ENCODE data around the gene MBP. TPM values are rescaled to one million over a fixed set of nuclear protein-coding genes. Genes with fewer than 3 reads are reported as not detected.
"Not testable (repeated sequence)": the region's sequence is repeated elsewhere in the genome, so short reads cannot be mapped to it uniquely, and the experiment has no call there.

The MBP gene
- polyA plus RNA-seq, 4 donors, result 14.3 to 34.3 (median 23.0) TPM

GRCh38 chr18:76953583-76954233 lies 178.9 kb downstream of the MBP start:
- 57 to 79% (median 72%) methylated on average over 12 of the region's 12 CpGs for WGBS, 3 donors
- no peak for FAIRE-seq
- Histone ChIP-seq H3K9me3 (ENCODE audit: control insufficient read depth in 2 of 2, insufficient read depth in 1 of 2, low read depth in 1 of 2, low read length in 1 of 2) (no peaks in the 10 kb centered on the region), H3K4me3 (ENCODE audit: low read depth in 1 of 3, low read length in 3 of 3) (no peak overlapping the region), H3K27me3 (ENCODE audit: control insufficient read depth in 3 of 3, insufficient read depth in 3 of 3, low read length in 3 of 3) (no peaks in the 10 kb centered on the region), H3K27ac (ENCODE audit: low read depth in 1 of 3, low read length in 2 of 3) (no peak overlapping the region), H3K36me3 (ENCODE audit: control insufficient read depth in 3 of 3, insufficient read depth in 2 of 3, low read depth in 1 of 3, low read length in 3 of 3) (peaks cover 0 to 48% (median 2%) of the 10 kb centered on the region in 3 donors), H3K4me1 (ENCODE audit: control insufficient read depth in 3 of 3, insufficient read depth in 2 of 3, low read depth in 1 of 3, low read length in 2 of 3) (peaks cover 2 to 4% (median 3%) of the 10 kb centered on the region in 3 donors)
- DNase-seq, result no peak

GRCh38 chr18:76953156-76953555 lies 179.4 kb downstream of the MBP start:
- Histone ChIP-seq H3K27ac (ENCODE audit: low read depth in 1 of 3, low read length in 2 of 3) (no peak overlapping the region), H3K4me3 (ENCODE audit: low read depth in 1 of 3, low read length in 3 of 3) (no peak overlapping the region), H3K27me3 (ENCODE audit: control insufficient read depth in 3 of 3, insufficient read depth in 3 of 3, low read length in 3 of 3) (no peaks in the 10 kb centered on the region), H3K36me3 (ENCODE audit: control insufficient read depth in 3 of 3, insufficient read depth in 2 of 3, low read depth in 1 of 3, low read length in 3 of 3) (peaks cover 0 to 47% (median under 1%) of the 10 kb centered on the region in 3 donors), H3K9me3 (ENCODE audit: control insufficient read depth in 2 of 2, insufficient read depth in 1 of 2, low read depth in 1 of 2, low read length in 1 of 2) (no peaks in the 10 kb centered on the region), H3K4me1 (ENCODE audit: control insufficient read depth in 3 of 3, insufficient read depth in 2 of 3, low read depth in 1 of 3, low read length in 2 of 3) (peaks cover 2 to 4% (median 3%) of the 10 kb centered on the region in 3 donors)
- FAIRE-seq, result no peak
- 80 to 82% (median 82%) methylated on average over 6 of the region's 6 CpGs for WGBS, 3 donors
- no peak for DNase-seq

DNA sequence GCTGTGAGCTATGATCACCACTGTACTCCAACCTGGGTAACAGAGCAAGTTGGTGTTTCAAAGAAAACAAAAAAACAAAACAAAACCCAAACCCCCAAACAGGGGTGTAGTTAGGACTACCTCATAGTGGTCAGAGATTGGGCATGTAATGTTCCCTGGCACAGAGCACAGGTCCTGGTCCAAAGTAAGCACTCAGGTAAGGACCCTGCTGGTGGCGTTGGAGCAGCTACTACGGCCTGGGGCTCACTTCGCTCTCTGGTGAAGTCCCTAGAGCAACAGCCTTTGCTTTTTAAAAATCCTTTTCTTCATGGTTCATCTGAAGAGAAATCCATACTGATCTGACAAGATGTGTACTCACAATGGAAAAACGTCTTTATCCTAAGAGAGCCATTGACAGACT lies 179.8 kb downstream of the MBP start:
- WGBS, 3 donors, result 90 to 92% (median 92%) methylated on average over 4 of the region's 4 CpGs
- DNase-seq (no peak), FAIRE-seq (no peak)
- Histone ChIP-seq H3K4me3 (ENCODE audit: low read depth in 1 of 3, low read length in 3 of 3) (no peak overlapping the region), H3K27me3 (ENCODE audit: control insufficient read depth in 3 of 3, insufficient read depth in 3 of 3, low read length in 3 of 3) (no peaks in the 10 kb centered on the region), H3K27ac (ENCODE audit: low read depth in 1 of 3, low read length in 2 of 3) (no peak overlapping the region), H3K4me1 (ENCODE audit: control insufficient read depth in 3 of 3, insufficient read depth in 2 of 3, low read depth in 1 of 3, low read length in 2 of 3) (peaks cover 2 to 4% (median 3%) of the 10 kb centered on the region in 3 donors), H3K36me3 (ENCODE audit: control insufficient read depth in 3 of 3, insufficient read depth in 2 of 3, low read depth in 1 of 3, low read length in 3 of 3) (peaks cover 0 to 43% (median 0%) of the 10 kb centered on the region in 3 donors), H3K9me3 (ENCODE audit: control insufficient read depth in 2 of 2, insufficient read depth in 1 of 2, low read depth in 1 of 2, low read length in 1 of 2) (no peaks in the 10 kb centered on the region)

DNA sequence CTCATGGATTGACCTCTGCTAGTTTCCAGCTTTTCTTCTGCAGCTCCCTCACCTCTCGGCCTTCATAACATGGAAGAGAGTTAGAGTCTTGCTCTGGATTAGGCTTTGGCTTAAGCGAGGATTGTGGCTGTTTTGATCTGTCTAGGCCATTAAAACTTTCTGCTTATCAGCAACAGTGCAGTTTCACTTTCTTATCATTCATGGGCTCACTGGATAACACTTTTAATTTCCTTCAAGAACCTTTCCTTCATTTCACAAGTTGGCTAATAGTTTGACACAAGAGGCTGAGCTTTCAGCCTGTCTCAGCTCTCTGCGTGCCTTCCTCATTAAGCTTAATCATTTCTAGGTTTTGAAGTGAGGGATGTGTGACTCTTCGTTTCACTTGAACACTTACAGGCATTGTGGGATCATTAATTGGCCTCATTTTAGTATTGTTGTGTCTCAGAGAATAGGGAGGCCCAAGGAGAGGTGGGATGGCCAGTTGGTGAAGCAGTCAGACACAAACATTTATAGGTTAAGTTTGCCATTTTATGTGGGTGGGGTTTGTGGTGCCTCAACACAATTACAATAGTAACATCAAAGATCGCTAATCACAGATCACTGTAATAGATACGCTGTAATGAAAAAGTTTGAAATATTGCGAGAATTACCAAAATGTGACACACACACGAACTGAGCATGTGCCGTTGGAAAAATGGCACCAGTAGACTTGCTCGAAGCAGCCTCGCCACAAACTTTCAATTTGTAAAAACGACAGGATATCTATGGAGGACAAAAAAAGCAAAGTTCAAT lies 180.9 kb downstream of the MBP start:
- no peaks in the 10 kb centered on the region for H3K9me3 ChIP-seq (ENCODE audit: control insufficient read depth in 2 of 2, insufficient read depth in 1 of 2, low read depth in 1 of 2, low read length in 1 of 2)
- peaks cover 0 to 41% (median 2%) of the 10 kb centered on the region in 3 donors for H3K36me3 ChIP-seq (ENCODE audit: control insufficient read depth in 3 of 3, insufficient read depth in 2 of 3, low read depth in 1 of 3, low read length in 3 of 3)
- 67 to 81% (median 69%) methylated on average over 12 of the region's 12 CpGs for WGBS, 3 donors
- H3K27ac ChIP-seq (ENCODE audit: low read depth in 1 of 3, low read length in 2 of 3), result no peak overlapping the region
- DNase-seq, result peak; percentile 11 to 65
- H3K27me3 ChIP-seq (ENCODE audit: control insufficient read depth in 3 of 3, insufficient read depth in 3 of 3, low read length in 3 of 3), result no peaks in the 10 kb centered on the region
- H3K4me1 ChIP-seq (ENCODE audit: control insufficient read depth in 3 of 3, insufficient read depth in 2 of 3, low read depth in 1 of 3, low read length in 2 of 3), result peaks cover 0 to 4% (median 3%) of the 10 kb centered on the region in 3 donors
- H3K4me3 ChIP-seq (ENCODE audit: low read depth in 1 of 3, low read length in 3 of 3), result no peak overlapping the region
- no peak for FAIRE-seq

- no peak overlapping the region for H3K4me3 ChIP-seq (ENCODE audit: low read depth in 1 of 3, low read length in 3 of 3)
- DNase-seq (no peak), FAIRE-seq (no peak)
- H3K27ac ChIP-seq (ENCODE audit: low read depth in 1 of 3, low read length in 2 of 3), result no peak overlapping the region
- H3K27me3 ChIP-seq (ENCODE audit: control insufficient read depth in 3 of 3, insufficient read depth in 3 of 3, low read length in 3 of 3), result no peaks in the 10 kb centered on the region
- peaks cover 0 to 31% (median 2%) of the 10 kb centered on the region in 3 donors for H3K36me3 ChIP-seq (ENCODE audit: control insufficient read depth in 3 of 3, insufficient read depth in 2 of 3, low read depth in 1 of 3, low read length in 3 of 3)
- peaks cover 0 to 3% (median 1%) of the 10 kb centered on the region in 3 donors for H3K4me1 ChIP-seq (ENCODE audit: control insufficient read depth in 3 of 3, insufficient read depth in 2 of 3, low read depth in 1 of 3, low read length in 2 of 3)
- 82 to 91% (median 86%) methylated on average over 8 of the region's 8 CpGs for WGBS, 3 donors
- H3K9me3 ChIP-seq (ENCODE audit: control insufficient read depth in 2 of 2, insufficient read depth in 1 of 2, low read depth in 1 of 2, low read length in 1 of 2), result peaks cover 0 to 6% of the 10 kb centered on the region in 2 donors
Measured at GRCh38 chr18:76948345-76948744, 184.2 kb downstream of the MBP start.

DNA sequence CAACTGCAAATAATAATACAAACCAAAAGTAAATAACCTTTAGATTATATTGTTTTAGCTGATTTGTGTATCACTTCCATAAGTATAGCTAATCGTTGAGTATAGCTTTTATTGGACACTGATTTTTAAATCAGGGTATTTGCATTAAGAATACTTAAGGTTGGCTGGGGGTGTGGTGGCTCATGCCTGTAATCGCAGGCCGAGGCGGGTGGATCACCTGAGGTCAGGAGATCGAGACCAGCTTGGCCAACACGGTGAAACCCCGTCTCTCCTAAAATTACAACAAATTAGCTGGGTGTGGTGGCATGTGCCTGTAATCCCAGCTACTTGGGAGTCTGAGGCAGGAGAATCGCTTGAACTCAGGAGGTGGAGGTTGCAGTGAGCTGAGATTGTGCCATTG lies 188.2 kb downstream of the MBP start:
- not testable (repeated sequence) for H3K9me3 ChIP-seq (ENCODE audit: control insufficient read depth in 2 of 2, insufficient read depth in 1 of 2, low read depth in 1 of 2, low read length in 1 of 2); H3K4me3 ChIP-seq (ENCODE audit: low read depth in 1 of 3, low read length in 3 of 3); H3K27ac ChIP-seq (ENCODE audit: low read depth in 1 of 3, low read length in 2 of 3); DNase-seq; H3K27me3 ChIP-seq (ENCODE audit: control insufficient read depth in 3 of 3, insufficient read depth in 3 of 3, low read length in 3 of 3); H3K4me1 ChIP-seq (ENCODE audit: control insufficient read depth in 3 of 3, insufficient read depth in 2 of 3, low read depth in 1 of 3, low read length in 2 of 3); FAIRE-seq
- peaks cover 0 to 28% (median 2%) of the 10 kb centered on the region in 3 donors for H3K36me3 ChIP-seq (ENCODE audit: control insufficient read depth in 3 of 3, insufficient read depth in 2 of 3, low read depth in 1 of 3, low read length in 3 of 3)
- WGBS, 3 donors, result 89 to 97% (median 91%) methylated on average over 8 of the region's 8 CpGs

DNA sequence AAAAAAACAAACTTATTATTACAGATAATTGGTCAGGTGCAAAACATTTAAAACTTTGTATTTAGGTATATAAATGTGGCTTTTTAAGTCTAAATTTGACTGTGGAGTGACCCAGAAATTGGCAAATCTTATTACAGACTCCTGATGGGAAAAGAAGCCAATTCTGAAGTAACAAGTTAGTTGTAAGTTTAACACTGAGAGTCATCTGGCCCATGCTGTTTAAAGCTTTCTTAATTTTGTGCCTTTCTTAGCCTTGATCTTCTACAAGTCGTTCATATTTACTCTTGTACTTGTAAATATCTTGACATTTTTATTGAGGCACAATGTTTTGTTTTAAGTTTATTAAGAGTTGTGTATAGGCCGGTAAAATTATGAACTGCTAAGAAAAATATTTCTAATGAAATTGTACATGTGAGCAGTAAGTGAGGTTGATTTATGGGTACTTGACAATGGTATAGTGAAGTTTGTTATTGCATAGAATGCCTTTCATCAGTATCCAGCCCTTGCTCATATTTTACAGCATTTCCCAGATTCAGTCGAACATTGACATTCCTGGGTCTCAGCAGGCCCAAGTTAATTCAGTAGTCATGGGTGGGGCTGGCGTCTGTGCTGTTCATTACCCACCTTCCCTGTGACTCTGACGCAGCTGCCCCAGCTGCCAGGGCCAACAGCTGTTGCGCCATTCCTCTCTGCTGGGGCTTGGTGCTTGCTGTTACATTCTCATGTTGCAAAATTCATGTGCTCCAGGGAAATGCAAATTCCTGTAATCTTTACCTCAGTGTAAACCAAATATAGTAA lies 188.8 kb downstream of the MBP start:
- Histone ChIP-seq H3K9me3 (ENCODE audit: control insufficient read depth in 2 of 2, insufficient read depth in 1 of 2, low read depth in 1 of 2, low read length in 1 of 2) (peaks cover 0 to 6% of the 10 kb centered on the region in 2 donors), H3K27me3 (ENCODE audit: control insufficient read depth in 3 of 3, insufficient read depth in 3 of 3, low read length in 3 of 3) (no peaks in the 10 kb centered on the region), H3K4me1 (ENCODE audit: control insufficient read depth in 3 of 3, insufficient read depth in 2 of 3, low read depth in 1 of 3, low read length in 2 of 3) (no peaks in the 10 kb centered on the region), H3K36me3 (ENCODE audit: control insufficient read depth in 3 of 3, insufficient read depth in 2 of 3, low read depth in 1 of 3, low read length in 3 of 3) (peaks cover 1 to 32% (median 2%) of the 10 kb centered on the region in 3 donors), H3K27ac (ENCODE audit: low read depth in 1 of 3, low read length in 2 of 3) (no peak overlapping the region), H3K4me3 (ENCODE audit: low read depth in 1 of 3, low read length in 3 of 3) (no peak overlapping the region)
- DNase-seq (no peak), FAIRE-seq (no peak)
- 87 to 94% (median 89%) methylated on average over 6 of the region's 6 CpGs for WGBS, 3 donors

DNA sequence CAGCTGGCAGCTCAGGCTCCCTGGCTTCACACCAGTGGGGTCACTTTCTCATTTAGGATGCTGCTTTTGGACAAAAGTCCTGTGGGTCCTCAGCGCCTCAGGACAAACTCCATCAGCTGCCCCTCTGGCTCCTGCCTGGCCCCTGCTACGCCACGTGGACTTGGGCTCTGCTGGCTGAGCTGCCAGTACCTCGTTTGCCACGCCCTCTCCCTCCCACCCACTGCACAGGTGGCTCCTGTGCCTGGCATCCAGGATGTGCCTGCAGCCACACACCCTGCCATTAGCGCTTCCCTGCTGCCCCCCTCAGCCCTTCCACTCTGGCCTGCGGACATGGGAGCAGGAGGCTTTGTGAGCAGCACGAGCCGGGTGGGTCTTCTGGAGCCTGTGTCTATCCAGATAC lies 191.3 kb downstream of the MBP start:
- Histone ChIP-seq H3K27me3 (ENCODE audit: control insufficient read depth in 3 of 3, insufficient read depth in 3 of 3, low read length in 3 of 3) (no peaks in the 10 kb centered on the region), H3K27ac (ENCODE audit: low read depth in 1 of 3, low read length in 2 of 3) (no peak overlapping the region), H3K4me3 (ENCODE audit: low read depth in 1 of 3, low read length in 3 of 3) (no peak overlapping the region), H3K9me3 (ENCODE audit: control insufficient read depth in 2 of 2, insufficient read depth in 1 of 2, low read depth in 1 of 2, low read length in 1 of 2) (peaks cover 0 to 5% of the 10 kb centered on the region in 2 donors), H3K4me1 (ENCODE audit: control insufficient read depth in 3 of 3, insufficient read depth in 2 of 3, low read depth in 1 of 3, low read length in 2 of 3) (no peaks in the 10 kb centered on the region), H3K36me3 (ENCODE audit: control insufficient read depth in 3 of 3, insufficient read depth in 2 of 3, low read depth in 1 of 3, low read length in 3 of 3) (peaks cover 6 to 34% (median 6%) of the 10 kb centered on the region in 3 donors)
- FAIRE-seq, result no peak
- peak in 1 of 2 donors; percentile 22 for DNase-seq
- 49 to 83% (median 64%) methylated on average over 9 of the region's 9 CpGs for WGBS, 3 donors

All from small intestine (tissue), 7 donors.